DOHH2 (cell line): ENCODE data around the gene MELTF.

Source experiments
- EZH2phosphoT487 ChIP-seq: fragments of 200-600 bp; sonication (generic); IDR thresholded peaks from 2 replicates; pipeline ENCODE4 v1.6.1; 2017; ENCODE audit warnings: borderline replicate concordance, mild to moderate bottlenecking, antibody characterized with exemption, low read length, moderate library complexity, mixed read lengths
- TF ChIP-seq, protein P1 (sequence below): fragments of 200-600 bp; sonication (generic); IDR thresholded peaks from one replicate; pipeline ENCODE4 v1.5.1; 2014; ENCODE audit warnings: antibody characterized with exemption, mild to moderate bottlenecking, low read depth, low read length; ENCODE audit not compliant: poor library complexity, severe bottlenecking

- TF ChIP-seq, protein P1, sequence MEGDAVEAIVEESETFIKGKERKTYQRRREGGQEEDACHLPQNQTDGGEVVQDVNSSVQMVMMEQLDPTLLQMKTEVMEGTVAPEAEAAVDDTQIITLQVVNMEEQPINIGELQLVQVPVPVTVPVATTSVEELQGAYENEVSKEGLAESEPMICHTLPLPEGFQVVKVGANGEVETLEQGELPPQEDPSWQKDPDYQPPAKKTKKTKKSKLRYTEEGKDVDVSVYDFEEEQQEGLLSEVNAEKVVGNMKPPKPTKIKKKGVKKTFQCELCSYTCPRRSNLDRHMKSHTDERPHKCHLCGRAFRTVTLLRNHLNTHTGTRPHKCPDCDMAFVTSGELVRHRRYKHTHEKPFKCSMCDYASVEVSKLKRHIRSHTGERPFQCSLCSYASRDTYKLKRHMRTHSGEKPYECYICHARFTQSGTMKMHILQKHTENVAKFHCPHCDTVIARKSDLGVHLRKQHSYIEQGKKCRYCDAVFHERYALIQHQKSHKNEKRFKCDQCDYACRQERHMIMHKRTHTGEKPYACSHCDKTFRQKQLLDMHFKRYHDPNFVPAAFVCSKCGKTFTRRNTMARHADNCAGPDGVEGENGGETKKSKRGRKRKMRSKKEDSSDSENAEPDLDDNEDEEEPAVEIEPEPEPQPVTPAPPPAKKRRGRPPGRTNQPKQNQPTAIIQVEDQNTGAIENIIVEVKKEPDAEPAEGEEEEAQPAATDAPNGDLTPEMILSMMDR: no peak
- TF ChIP-seq EZH2phosphoT487: no peak
Measured at GRCh38 chr3:197035577-197035976, 6.0 kb upstream of the MELTF start.
